H1 (cell line): ENCODE data around the gene UBE2G2. TPM values are rescaled to one million over a fixed set of nuclear protein-coding genes. Genes with fewer than 3 reads are reported as not detected.

ENCODE experiments used
- CTCF ChIA-PET: fragments of 300-600 bp; sonication (Branson Sonifier 250); formaldehyde crosslinking; loops from one replicate; lab custom pipeline; 2021; ENCODE audit not compliant: partially characterized antibody; lab: Charles Lee
- POLR2A ChIA-PET: fragments of 300-600 bp; sonication (Branson Sonifier 250); formaldehyde crosslinking; loops from one replicate; lab custom pipeline; 2021; ENCODE audit warnings: inconsistent platforms; ENCODE audit not compliant: partially characterized antibody; lab: Charles Lee
- DNase-seq, 2 experiments: peaks; one replicate each; pipeline versions ENCODE4 v3.0.0 to v3.0.0-alpha.2; 2010 to 2022; ENCODE audit warnings: low spot score in 2 of 2, low read depth in 1 of 2, mixed read lengths in 1 of 2
- FAIRE-seq: peaks from 2 replicates; lab custom pipeline; 2011; peaks lifted over from hg19 to GRCh38; lab: Jason Lieb, UNC
- H2AFZ ChIP-seq: 2 replicates; pipeline ENCODE4 v1.8.1; 2012; ENCODE audit warnings: low read length, inconsistent platforms
- H2AK5ac ChIP-seq: 2 replicates; pipeline ENCODE4 v1.6.1; 2013; ENCODE audit warnings: low read depth, low read length
- H2BK120ac ChIP-seq: replicated peaks from 2 replicates; pipeline ENCODE3; 2013; ENCODE audit warnings: low read depth, low read length, inconsistent platforms
- H2BK12ac ChIP-seq: 2 replicates; pipeline ENCODE4 v1.6.1; 2013; ENCODE audit warnings: low read depth, low read length
- H2BK15ac ChIP-seq: 2 replicates; pipeline ENCODE4 v1.6.1; 2013; ENCODE audit warnings: low read length
- H2BK20ac ChIP-seq: 2 replicates; pipeline ENCODE4 v1.6.1; 2013; ENCODE audit warnings: low read length
- H2BK5ac ChIP-seq: 2 replicates; pipeline ENCODE4 v1.6.1; 2013; ENCODE audit warnings: low read depth, low read length
- H3K14ac ChIP-seq: 2 replicates; pipeline ENCODE4 v1.6.1; 2013; ENCODE audit warnings: inconsistent platforms; ENCODE audit not compliant: insufficient read length
- H3K18ac ChIP-seq: 2 replicates; pipeline ENCODE4 v1.6.1; 2013; ENCODE audit warnings: low read length; ENCODE audit errors: extremely low read depth
- H3K23ac ChIP-seq: 2 replicates; pipeline ENCODE4 v1.6.1; 2013; ENCODE audit warnings: inconsistent platforms; ENCODE audit not compliant: insufficient read length
- H3K23me2 ChIP-seq: 2 replicates; pipeline ENCODE4 v1.6.1; 2013; ENCODE audit warnings: low read depth, low read length
- H3K27ac ChIP-seq: 2 replicates; pipeline ENCODE4 v1.6.1; 2011; ENCODE audit warnings: low read depth, low read length, inconsistent platforms
- H3K27me3 ChIP-seq, 4 experiments: replicated peaks in 1 of 4; 1 replicate in 1 of 4; 2 replicates in 3 of 4; pipeline versions ENCODE4 v1.6.1 to v1.8.1; 2011 to 2013; ENCODE audit warnings: low read length in 3 of 4, mild to moderate bottlenecking in 3 of 4, inconsistent platforms in 2 of 4, mixed read lengths in 2 of 4, moderate library complexity in 1 of 4; ENCODE audit not compliant: control insufficient read depth in 3 of 4, insufficient read depth in 3 of 4; ENCODE audit errors: extremely low read depth in 1 of 4
- H3K36me3 ChIP-seq, 4 experiments: 2 replicates each; pipeline versions ENCODE4 v1.6.1 to v1.8.1; 2011 to 2013; ENCODE audit warnings: mild to moderate bottlenecking in 4 of 4, low read length in 3 of 4, moderate library complexity in 2 of 4, control low read depth in 1 of 4, inconsistent platforms in 1 of 4; ENCODE audit not compliant: insufficient read depth in 4 of 4, control insufficient read depth in 2 of 4
- H3K4ac ChIP-seq: replicated peaks from 2 replicates; pipeline ENCODE3; 2013; ENCODE audit warnings: low read length, low read depth, mixed read lengths, inconsistent platforms; ENCODE audit not compliant: insufficient read length
- H3K4me1 ChIP-seq, 4 experiments: replicated peaks in 1 of 4; 1 replicate in 1 of 4; 2 replicates in 3 of 4; pipeline versions ENCODE4 v1.6.1 to v1.8.1; 2011 to 2013; ENCODE audit warnings: low read length in 3 of 4, inconsistent platforms in 2 of 4, mixed read lengths in 1 of 4; ENCODE audit not compliant: insufficient read depth in 4 of 4, control insufficient read depth in 3 of 4
- H3K4me2 ChIP-seq, 2 experiments: 2 replicates each; pipeline versions ENCODE4 v1.6.1 to v1.8.1; 2011 to 2013; ENCODE audit warnings: low read depth in 2 of 2, low read length in 2 of 2, control low read depth in 1 of 2, inconsistent platforms in 1 of 2, mild to moderate bottlenecking in 1 of 2; ENCODE audit not compliant: insufficient read depth in 1 of 2
- H3K4me3 ChIP-seq, 4 experiments: fragments of 200-600, 300-600 bp in 1 of 4; sonication (generic), shearing (Covaris generic), sonication (Bioruptor Twin) in 1 of 4; 2 replicates each; pipeline versions ENCODE4 v1.5.1 to v1.8.1; 2011 to 2016; ENCODE audit warnings: low read length in 4 of 4, low read depth in 3 of 4, control low read depth in 2 of 4, inconsistent platforms in 2 of 4, mild to moderate bottlenecking in 2 of 4, mixed read lengths in 1 of 4, moderate library complexity in 1 of 4; ENCODE audit not compliant: insufficient read depth in 2 of 4; ENCODE audit errors: extremely low read depth in 1 of 4
- H3K56ac ChIP-seq: replicated peaks from 2 replicates; pipeline ENCODE3; 2013; ENCODE audit warnings: low read depth, mild to moderate bottlenecking, mixed read lengths, low read length, inconsistent platforms; ENCODE audit not compliant: insufficient read length
- H3K79me1 ChIP-seq: 2 replicates; pipeline ENCODE4 v1.6.1; 2013; ENCODE audit warnings: low read depth, low read length, control low read depth
- H3K79me2 ChIP-seq, 2 experiments: 2 replicates each; pipeline versions ENCODE4 v1.6.1 to v1.8.1; 2012 to 2013; ENCODE audit warnings: low read length in 2 of 2, mild to moderate bottlenecking in 2 of 2, inconsistent platforms in 1 of 2; ENCODE audit not compliant: insufficient read depth in 2 of 2, control insufficient read depth in 1 of 2
- H3K9ac ChIP-seq, 4 experiments: replicated peaks in 1 of 4; 1 replicate in 1 of 4; 2 replicates in 3 of 4; pipeline versions ENCODE4 v1.6.1 to v1.8.1; 2011 to 2013; ENCODE audit warnings: low read depth in 3 of 4, low read length in 3 of 4, control low read depth in 2 of 4, mild to moderate bottlenecking in 2 of 4, moderate library complexity in 2 of 4, inconsistent platforms in 1 of 4; ENCODE audit errors: extremely low read depth in 1 of 4
- H3K9me3 ChIP-seq, 2 experiments: 2 replicates each; pipeline versions ENCODE4 v1.6.1 to v1.8.1; 2012 to 2013; ENCODE audit warnings: mild to moderate bottlenecking in 2 of 2, moderate library complexity in 2 of 2, control low read depth in 1 of 2, inconsistent platforms in 1 of 2, low read depth in 1 of 2, low read length in 1 of 2, mixed read lengths in 1 of 2; ENCODE audit not compliant: insufficient read depth in 2 of 2
- H4K20me1 ChIP-seq, 2 experiments: replicated peaks in 1 of 2; 2 replicates each; pipeline versions ENCODE3 to v1.8.1; 2011 to 2013; ENCODE audit warnings: inconsistent platforms in 2 of 2, low read length in 2 of 2, mild to moderate bottlenecking in 1 of 2; ENCODE audit not compliant: insufficient read depth in 2 of 2, control insufficient read depth in 1 of 2
- H4K5ac ChIP-seq: 2 replicates; pipeline ENCODE4 v1.6.1; 2013; ENCODE audit warnings: low read length, low read depth, mixed read lengths, inconsistent platforms; ENCODE audit not compliant: insufficient read length
- H4K8ac ChIP-seq: 2 replicates; pipeline ENCODE4 v1.8.0; 2013; ENCODE audit warnings: mild to moderate bottlenecking, moderate library complexity, low read length, inconsistent platforms; ENCODE audit not compliant: insufficient read depth; ENCODE audit errors: extremely low read depth
- H4K91ac ChIP-seq: replicated peaks from 2 replicates; pipeline ENCODE3; 2013; ENCODE audit warnings: low read length, mixed read lengths, inconsistent platforms; ENCODE audit not compliant: insufficient read length
- JUN ChIP-seq: IDR thresholded peaks from 2 replicates; pipeline ENCODE4 v1.6.1; 2011; ENCODE audit warnings: low read depth, mild to moderate bottlenecking, improper control_type of control experiment, low read length
- KDM5A ChIP-seq: fragments of 200-600 bp; IDR thresholded peaks from 2 replicates; pipeline ENCODE4 v1.7.1; 2012; ENCODE audit warnings: mild to moderate bottlenecking, low read length, inconsistent platforms, mixed read lengths
- NANOG ChIP-seq: IDR thresholded peaks from 2 replicates; pipeline ENCODE4 v1.6.1; 2011; ENCODE audit warnings: low read length, low read depth, mild to moderate bottlenecking, inconsistent platforms; ENCODE audit not compliant: insufficient read depth, poor library complexity, severe bottlenecking
- NRF1 ChIP-seq: IDR thresholded peaks from 2 replicates; pipeline ENCODE4 v1.6.1; 2011; ENCODE audit warnings: mild to moderate bottlenecking, low read depth, low read length, improper control_type of control experiment
- POU5F1 ChIP-seq: IDR thresholded peaks from 2 replicates; pipeline ENCODE4 v1.6.1; 2011; ENCODE audit warnings: low read depth, mild to moderate bottlenecking, low read length, moderate library complexity
- RFX5 ChIP-seq: IDR thresholded peaks from 2 replicates; pipeline ENCODE4 v1.6.1; 2011; ENCODE audit warnings: low read depth, low read length, improper control_type of control experiment, borderline replicate concordance
- RXRA ChIP-seq: IDR thresholded peaks from 2 replicates; pipeline ENCODE4 v1.6.1; 2011; ENCODE audit warnings: low read depth, mild to moderate bottlenecking, low read length, moderate library complexity; ENCODE audit not compliant: insufficient read depth
- SIRT6 ChIP-seq: IDR thresholded peaks from one replicate; pipeline ENCODE4 v1.7.1; 2012; ENCODE audit warnings: low read length, inconsistent platforms
- SP2 ChIP-seq: IDR thresholded peaks from 2 replicates; pipeline ENCODE4 v1.6.1; 2012; ENCODE audit warnings: mild to moderate bottlenecking, low read length, inconsistent platforms
- TBP ChIP-seq: IDR thresholded peaks from 2 replicates; pipeline ENCODE4 v1.6.1; 2011; ENCODE audit warnings: low read depth, low read length, improper control_type of control experiment
- TCF12 ChIP-seq: IDR thresholded peaks from 2 replicates; pipeline ENCODE4 v1.6.1; 2011; ENCODE audit warnings: low read depth, mild to moderate bottlenecking, low read length
- ZNF274 ChIP-seq: IDR thresholded peaks from 2 replicates; pipeline ENCODE4 v1.7.0; 2012; ENCODE audit warnings: low read length, borderline replicate concordance; ENCODE audit errors: extremely low read depth
- WGBS, 2 experiments: shearing (Covaris generic) in 1 of 2; methylation state at CpG; one replicate each; pipeline versions ENCODE4 v1.1.6 to v1.1.7; 2013 to 2015; ENCODE audit warnings: low lambda C conversion rate in 2 of 2, mixed read lengths in 2 of 2, inconsistent platforms in 1 of 2, low coverage in 1 of 2, missing lambda C conversion rate in 1 of 2; ENCODE audit not compliant: insufficient replicate concordance in 2 of 2, insufficient coverage in 1 of 2, insufficient read length in 1 of 2; ENCODE audit errors: extremely low coverage in 1 of 2, missing lambda C conversion rate in 1 of 2; 5-methylcytosine and 5-hydroxymethylcytosine counted together
- polyA plus RNA-seq, 7 experiments: library from polyadenylated mRNA; depleted of rRNA in 3 of 7; stranded (reverse) in 5 of 7; unstranded in 2 of 7; fragments of >200 nt in 5 of 7; fragments of 200-250 nt in 2 of 7; gene quantifications; 1 replicate in 5 of 7; 2 replicates in 1 of 7; 4 replicates in 1 of 7; pipeline versions ENCODE4 v1.2.1 to v1.2.3, GENCODE V29; 2011 to 2013; ENCODE audit warnings: missing spikeins in 2 of 7, mixed read lengths in 2 of 7
- total RNA-seq: library from RNA; stranded (reverse); fragmentation: NEBNext Ultra II Directional; extraction: Animal tissue kit (Norgen Biotek cat#: 25700); gene quantifications from 2 replicates; pipeline ENCODE4 v1.2.1, GENCODE V29; 2021
- TF ChIP-seq, protein P1 (sequence below): IDR thresholded peaks from 2 replicates; pipeline ENCODE4 v1.6.1; 2011; ENCODE audit warnings: low read depth, mild to moderate bottlenecking, low read length; ENCODE audit not compliant: insufficient read depth

Gene UBE2G2
- total and polyA plus RNA-seq, 2 of the 8 experiments (the other 6 are each of a cell fraction or from before 2014, with no cell fraction given): 96.3 to 101 TPM

- H3K4ac ChIP-seq: no peak overlapping the region
- H4K5ac ChIP-seq: no peak overlapping the region
- peak overlapping the region; percentile 60; the same call in 1 of the 2 replicates for H2BK12ac ChIP-seq
- H4K91ac ChIP-seq: no peak overlapping the region
- H3K4me2 ChIP-seq: no peak overlapping the region
- no peak overlapping the region for H2BK15ac ChIP-seq
- no peak overlapping the region for H3K9ac ChIP-seq
- no peak overlapping the region for H3K23ac ChIP-seq
- no peak overlapping the region for H3K27ac ChIP-seq
- H3K18ac ChIP-seq: no peak overlapping the region
- CTCF ChIA-PET: interaction anchor here (0.7 kb wide), 1 partner anchor 13 kb away, joined by 4 read pairs; no protein-coding TSS in a partner anchor
- no peaks in the 10 kb centered on the region; a peak in 2 of 7 replicates for H3K4me1 ChIP-seq
- H3K79me2 ChIP-seq: no peaks in the 10 kb centered on the region
- 92% methylated on average over 28 of the region's 29 CpGs; no CpG with 5 or more reads in 1 of the 2 experiments for WGBS, 2 experiments
- no peaks in the 10 kb centered on the region for H4K20me1 ChIP-seq
- H4K8ac ChIP-seq: no peak overlapping the region
- DNase-seq (no peak), FAIRE-seq (no peak)
- POLR2A ChIA-PET: no interaction called here
- no peaks in the 10 kb centered on the region for H3K9me3 ChIP-seq
- H3K79me1 ChIP-seq: no peaks in the 10 kb centered on the region
- H2AK5ac ChIP-seq: no peak overlapping the region
- no peak overlapping the region for H2BK5ac ChIP-seq
- no peaks in the 10 kb centered on the region for H3K36me3 ChIP-seq
- H3K23me2 ChIP-seq: no peaks in the 10 kb centered on the region; the same call in 1 of the 2 replicates
- H2AFZ ChIP-seq: no peak overlapping the region
- no peaks in the 10 kb centered on the region for H3K27me3 ChIP-seq
- H3K14ac ChIP-seq: no peak overlapping the region
- H2BK20ac ChIP-seq: no peak overlapping the region
- H3K4me3 ChIP-seq: no peak overlapping the region
- no peak overlapping the region for H2BK120ac ChIP-seq
- no peak overlapping the region for H3K56ac ChIP-seq
- TF ChIP-seq SP2 (no peak), JUN (no peak), TCF12 (no peak), TBP (no peak), RXRA (no peak), SIRT6 (no peak), POU5F1 (no peak), NRF1 (no peak), KDM5A (no peak), RFX5 (no peak), NANOG (no peak), ZNF274 (no peak)
- TF ChIP-seq, protein P1, sequence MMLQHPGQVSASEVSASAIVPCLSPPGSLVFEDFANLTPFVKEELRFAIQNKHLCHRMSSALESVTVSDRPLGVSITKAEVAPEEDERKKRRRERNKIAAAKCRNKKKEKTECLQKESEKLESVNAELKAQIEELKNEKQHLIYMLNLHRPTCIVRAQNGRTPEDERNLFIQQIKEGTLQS: no peak
Measured at GRCh38 chr21:44834951-44835646, 33.5 kb upstream of the UBE2G2 start.
